HG03060 (cell line): ENCODE data around the gene PCBP2.

Experiments
- ATAC-seq: cut with Tn5 transposase; IDR thresholded peaks from one replicate; pipeline ENCODE4 v1.9.1; 2021; ENCODE audit warnings: low read depth, moderate number of reproducible peaks; ENCODE audit not compliant: unreplicated experiment

Gene PCBP2

GRCh38 chr12:53505555-53506449 is 53.9 kb downstream of the PCBP2 start:
- no peak for ATAC-seq

DNA sequence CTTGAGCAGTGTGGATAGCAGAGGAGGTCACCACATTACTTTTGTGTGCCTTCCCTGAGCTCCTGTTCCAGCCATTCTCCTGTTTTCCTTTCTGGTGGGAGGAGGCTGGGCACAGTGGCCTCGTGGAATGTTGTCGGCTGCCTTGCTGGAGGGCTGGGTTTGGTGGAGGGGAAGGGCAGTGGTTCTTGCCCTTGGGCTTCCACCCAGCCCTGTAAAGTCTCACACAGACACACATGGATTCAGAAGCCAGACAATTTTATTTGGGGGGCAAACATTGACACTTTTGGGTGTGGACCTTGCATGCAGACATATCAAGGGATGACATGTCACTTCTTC is 54.5 kb downstream of the PCBP2 start:
- ATAC-seq = no peak

- ATAC-seq = no peak
Measured at GRCh38 chr12:53506881-53507602, 55.1 kb downstream of the PCBP2 start, which contains the start of gene NPFF. Gene NPFF, minus strand, starts transcription at chr12:53507484. Its CDS starts 10 bp downstream, at chr12:53507474.

DNA sequence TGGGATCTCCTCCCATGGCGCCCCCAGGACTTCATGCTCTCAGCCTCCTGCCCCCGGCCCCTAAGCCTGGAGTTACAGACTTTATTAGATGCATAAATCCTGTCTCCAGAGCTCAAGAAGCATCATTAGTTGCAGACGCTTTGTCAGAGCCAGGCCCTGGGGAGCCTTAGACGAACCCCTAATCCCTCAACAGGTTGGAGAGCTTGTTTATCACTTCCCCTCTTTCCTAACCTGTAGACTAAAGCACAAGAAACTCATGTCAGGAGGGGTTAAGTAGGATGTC is 55.6 kb downstream of the PCBP2 start:
- no peak for ATAC-seq

DNA sequence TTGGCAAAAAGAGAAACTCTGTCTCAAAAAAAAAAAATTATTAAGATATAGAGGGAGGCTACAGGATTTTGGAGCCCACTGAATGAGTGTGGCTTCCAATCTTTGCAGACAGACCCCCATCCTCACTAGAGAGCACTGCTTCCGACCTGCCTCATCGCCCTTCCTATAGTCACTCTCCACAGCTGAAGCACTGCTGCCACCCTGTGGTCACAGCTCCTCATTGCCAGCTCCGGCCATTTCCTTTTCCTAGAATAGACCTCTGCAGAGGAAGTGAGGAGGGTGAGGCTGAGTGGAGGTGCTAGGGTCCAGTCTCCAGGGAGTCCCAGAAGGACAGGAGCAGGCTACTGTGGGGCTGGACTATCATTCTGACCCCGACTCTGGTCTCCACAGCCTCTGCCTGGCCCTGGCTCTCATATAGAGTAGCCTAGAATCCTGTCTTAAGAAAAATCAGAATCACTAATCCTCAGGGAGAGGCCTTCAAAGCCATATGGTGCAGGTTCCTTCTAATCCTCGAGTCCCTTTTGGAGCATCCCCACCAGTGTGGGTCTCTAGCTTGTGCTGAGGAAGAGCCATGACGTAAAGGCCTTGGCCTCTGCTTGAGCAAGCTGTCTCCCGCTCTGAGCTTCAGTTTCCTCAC is 56.8 kb downstream of the PCBP2 start:
- no peak for ATAC-seq

GRCh38 chr12:53510181-53510812 is 58.4 kb downstream of the PCBP2 start:
- no peak for ATAC-seq

GRCh38 chr12:53513712-53514410 is 62.0 kb downstream of the PCBP2 start:
- ATAC-seq = no peak

DNA sequence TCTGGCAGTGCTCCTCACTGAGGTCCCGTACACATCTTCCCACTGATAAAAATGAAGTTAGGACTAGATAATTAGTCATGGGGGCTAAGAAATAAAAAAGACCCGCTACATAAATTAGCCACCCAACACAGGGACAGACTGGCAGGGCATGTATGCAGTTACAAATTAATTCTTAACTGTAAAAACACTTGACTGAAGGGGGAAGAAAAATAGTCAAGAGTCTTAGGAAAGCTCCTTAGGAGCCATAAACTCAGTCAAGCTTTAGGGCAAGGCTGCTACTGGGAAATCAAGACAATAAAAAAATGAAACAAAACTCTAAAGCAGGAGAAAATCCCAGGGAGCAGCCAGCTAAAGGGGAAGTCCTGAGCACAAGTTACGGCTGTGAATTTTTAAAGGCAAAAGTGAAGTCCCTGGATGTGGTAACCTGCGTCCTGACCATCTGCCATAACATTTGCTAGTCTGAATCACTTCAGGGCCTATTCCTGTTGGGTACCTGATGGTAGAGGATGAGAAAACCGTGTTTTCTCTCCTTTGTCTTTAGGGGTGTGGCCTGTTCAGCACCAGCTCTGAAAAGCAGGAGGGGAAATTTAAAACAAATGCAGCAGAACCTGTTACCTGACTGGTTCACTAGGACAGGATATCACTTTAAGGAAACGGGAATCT is 62.9 kb downstream of the PCBP2 start:
- no peak for ATAC-seq

DNA sequence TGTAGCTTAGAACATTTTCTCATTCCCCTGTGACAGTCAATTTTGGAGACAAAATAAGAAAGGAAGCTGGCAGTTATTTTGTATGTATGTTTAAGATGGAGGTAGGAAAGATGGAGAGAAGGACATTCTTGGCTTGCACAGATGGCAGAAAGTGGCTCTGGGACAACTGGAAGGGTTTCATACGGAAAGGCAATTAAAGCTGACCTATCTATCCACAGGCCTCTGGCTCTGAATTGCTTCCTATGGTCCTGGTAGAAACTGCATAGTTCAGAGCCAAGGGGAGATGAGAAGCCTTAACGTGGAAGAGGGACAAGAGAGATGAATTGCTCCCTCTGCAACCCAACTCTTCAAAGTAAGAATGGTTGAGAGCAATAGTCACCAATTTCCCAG is 63.4 kb downstream of the PCBP2 start:
- ATAC-seq = no peak

GRCh38 chr12:53516758-53517455 is 65.0 kb downstream of the PCBP2 start:
- ATAC-seq = no peak

GRCh38 chr12:53518381-53518780 is 66.5 kb downstream of the PCBP2 start:
- no peak for ATAC-seq

GRCh38 chr12:53523131-53523530 is 71.2 kb downstream of the PCBP2 start:
- no peak for ATAC-seq

DNA sequence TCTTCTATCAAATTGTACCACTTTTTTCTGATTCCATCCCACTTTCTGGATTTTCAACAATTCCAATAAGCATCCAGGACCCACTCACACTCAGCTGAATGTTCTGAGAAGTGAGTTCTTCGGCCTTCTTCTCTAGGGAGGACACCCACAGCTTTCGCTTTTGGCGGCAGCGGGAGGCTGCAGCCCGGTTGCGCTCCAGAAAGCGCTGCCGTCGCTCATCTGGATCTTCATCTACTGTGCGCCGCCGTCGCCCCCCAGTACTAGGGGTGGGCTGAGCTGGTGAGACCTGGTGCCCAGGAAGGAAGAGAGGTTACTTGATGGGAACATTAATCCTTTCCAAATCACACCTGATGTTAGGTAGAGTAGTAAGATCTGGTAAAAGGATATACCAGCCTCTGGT is 72.6 kb downstream of the PCBP2 start:
- ATAC-seq = no peak

- no peak for ATAC-seq
Measured at GRCh38 chr12:53530061-53530460, 78.2 kb downstream of the PCBP2 start.
